ENCODE results near the gene ELL. TPM values are rescaled to one million over a fixed set of nuclear protein-coding genes. Genes with fewer than 3 reads are reported as not detected.

Gene ELL
- total and polyA plus RNA-seq, 7 donors: 6.2 to 20.2 (median 11.5) TPM

DNA sequence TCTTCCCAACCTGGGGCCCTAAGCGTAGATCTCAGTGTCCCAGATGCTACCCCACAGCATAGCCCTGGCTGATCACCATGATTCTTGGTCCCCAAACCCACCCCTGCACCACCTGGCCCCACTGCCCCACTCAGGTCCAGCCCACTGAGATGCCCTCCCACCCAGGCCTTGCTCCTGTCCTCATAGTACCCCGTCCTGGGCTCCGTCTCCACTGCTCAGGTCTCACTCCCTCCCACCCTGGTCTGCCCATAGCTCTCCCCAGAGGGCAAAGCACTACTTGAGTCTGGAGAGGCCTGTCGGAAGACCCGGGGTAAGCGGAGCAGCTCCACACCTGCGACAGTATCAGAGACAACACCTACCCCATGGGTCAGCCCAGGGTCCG, 48.2 kb downstream of the ELL start:
- Histone ChIP-seq H3K27ac (peak overlapping the region in 1 of 4 donors; percentile 52), H3K27me3 (no peaks in the 10 kb centered on the region), H3K4me3 (no peak overlapping the region), H3K9me3 (no peaks in the 10 kb centered on the region), H3K4me1 (peaks cover 0 to 57% (median 53%) of the 10 kb centered on the region in 4 donors), H3K36me3 (peaks cover 0 to 30% (median 4%) of the 10 kb centered on the region in 4 donors)
- 92 to 93% methylated on average over 8 of the region's 8 CpGs for WGBS, 2 donors
- intact Hi-C loops (cut with DNase I): no loop called here
- DNase-seq: no peak
- TF ChIP-seq, protein P1, sequence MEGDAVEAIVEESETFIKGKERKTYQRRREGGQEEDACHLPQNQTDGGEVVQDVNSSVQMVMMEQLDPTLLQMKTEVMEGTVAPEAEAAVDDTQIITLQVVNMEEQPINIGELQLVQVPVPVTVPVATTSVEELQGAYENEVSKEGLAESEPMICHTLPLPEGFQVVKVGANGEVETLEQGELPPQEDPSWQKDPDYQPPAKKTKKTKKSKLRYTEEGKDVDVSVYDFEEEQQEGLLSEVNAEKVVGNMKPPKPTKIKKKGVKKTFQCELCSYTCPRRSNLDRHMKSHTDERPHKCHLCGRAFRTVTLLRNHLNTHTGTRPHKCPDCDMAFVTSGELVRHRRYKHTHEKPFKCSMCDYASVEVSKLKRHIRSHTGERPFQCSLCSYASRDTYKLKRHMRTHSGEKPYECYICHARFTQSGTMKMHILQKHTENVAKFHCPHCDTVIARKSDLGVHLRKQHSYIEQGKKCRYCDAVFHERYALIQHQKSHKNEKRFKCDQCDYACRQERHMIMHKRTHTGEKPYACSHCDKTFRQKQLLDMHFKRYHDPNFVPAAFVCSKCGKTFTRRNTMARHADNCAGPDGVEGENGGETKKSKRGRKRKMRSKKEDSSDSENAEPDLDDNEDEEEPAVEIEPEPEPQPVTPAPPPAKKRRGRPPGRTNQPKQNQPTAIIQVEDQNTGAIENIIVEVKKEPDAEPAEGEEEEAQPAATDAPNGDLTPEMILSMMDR (IDR thresholded peaks at IDR 0.05): no peak
- TF ChIP-seq EP300 (IDR thresholded peaks at IDR 0.05) (no peak), POLR2A (IDR thresholded peaks at IDR 0.05) (no peak)

DNA sequence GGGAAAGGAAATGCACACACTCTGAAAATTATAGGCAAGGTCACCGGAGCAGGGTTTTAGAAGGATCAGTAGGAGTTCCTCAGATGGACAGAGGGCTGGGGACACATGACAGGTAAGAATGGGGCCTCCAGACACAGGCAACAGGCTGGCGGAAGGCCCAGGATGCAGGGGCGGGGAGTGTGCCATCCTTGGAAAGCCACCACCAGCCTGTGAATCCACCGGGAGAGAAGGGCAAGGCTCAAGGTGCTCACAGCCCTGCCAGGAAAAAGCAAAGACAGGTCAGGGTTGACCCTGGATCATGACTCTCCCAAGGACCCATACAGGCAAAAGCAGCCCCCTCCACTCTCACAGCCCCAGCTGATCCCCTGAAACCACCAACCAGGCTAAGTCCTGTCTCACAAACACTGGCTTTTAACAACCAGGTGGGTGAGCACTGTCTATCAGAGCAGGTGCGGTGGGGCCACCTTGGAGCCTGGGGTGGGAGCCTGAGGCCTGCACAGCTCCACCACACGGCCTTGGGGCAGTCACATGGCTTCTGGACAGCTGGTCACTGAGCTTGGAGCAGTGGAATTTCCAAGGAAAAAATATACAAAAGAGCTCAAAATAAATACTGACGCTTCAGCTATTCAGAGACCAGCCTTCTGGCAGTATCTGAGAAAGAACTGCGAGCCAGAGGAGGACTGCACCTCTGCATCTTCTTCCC, 48.7 kb downstream of the ELL start:
- intact Hi-C loops (cut with DNase I): no loop called here
- no peak for DNase-seq
- H3K27me3 ChIP-seq: no peaks in the 10 kb centered on the region
- TF ChIP-seq EP300 (IDR thresholded peaks at IDR 0.05): no peak
- TF ChIP-seq, protein P1 (IDR thresholded peaks at IDR 0.05): no peak
- TF ChIP-seq POLR2A (IDR thresholded peaks at IDR 0.05): no peak
- no peak for TF ChIP-seq POLR2AphosphoS5 (IDR thresholded peaks at IDR 0.05)
- H3K27ac ChIP-seq: peak overlapping the region in 3 of 4 donors; percentile 27 to 52 (median 33)
- no peaks in the 10 kb centered on the region for H3K9me3 ChIP-seq
- H3K4me3 ChIP-seq: no peak overlapping the region
- WGBS, 2 donors: 73 to 79% methylated on average over 8 of the region's 8 CpGs
- peaks cover 0 to 30% (median 4%) of the 10 kb centered on the region in 4 donors for H3K36me3 ChIP-seq
- H3K4me1 ChIP-seq: peaks cover 0 to 52% (median 49%) of the 10 kb centered on the region in 4 donors

DNA sequence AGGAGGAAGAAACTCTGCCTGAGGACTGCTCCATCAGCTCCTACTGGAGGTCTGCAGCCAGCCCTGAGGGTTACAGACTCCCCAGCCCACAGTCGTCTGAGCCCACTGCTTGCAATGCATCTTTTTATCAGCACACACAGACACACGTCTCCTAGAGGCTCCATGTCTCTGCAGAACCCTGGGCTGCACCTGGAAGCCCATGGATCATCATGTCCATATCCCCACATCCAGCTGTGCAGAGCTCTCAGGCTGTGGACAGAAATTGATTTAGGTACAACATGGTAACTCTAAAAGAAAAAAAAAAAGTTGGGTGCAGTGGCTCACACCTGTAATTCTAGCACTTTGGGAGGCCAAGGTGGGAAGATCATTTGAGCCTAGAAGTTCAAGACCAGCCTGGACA, 51.1 kb downstream of the ELL start:
- Histone ChIP-seq H3K4me1 (peaks cover 0 to 54% (median 52%) of the 10 kb centered on the region in 4 donors), H3K27me3 (no peaks in the 10 kb centered on the region), H3K4me3 (no peak overlapping the region), H3K27ac (no peak overlapping the region), H3K9me3 (no peaks in the 10 kb centered on the region), H3K36me3 (peaks cover 0 to 30% (median 4%) of the 10 kb centered on the region in 4 donors)
- intact Hi-C loops (cut with DNase I): no loop called here
- TF ChIP-seq, protein P1 (IDR thresholded peaks at IDR 0.05): no peak
- TF ChIP-seq POLR2A (IDR thresholded peaks at IDR 0.05) (no peak), EP300 (IDR thresholded peaks at IDR 0.05) (no peak), POLR2AphosphoS5 (IDR thresholded peaks at IDR 0.05) (no peak)
- 69 to 85% methylated on average over 2 of the region's 2 CpGs for WGBS, 2 donors
- no peak for DNase-seq

DNA sequence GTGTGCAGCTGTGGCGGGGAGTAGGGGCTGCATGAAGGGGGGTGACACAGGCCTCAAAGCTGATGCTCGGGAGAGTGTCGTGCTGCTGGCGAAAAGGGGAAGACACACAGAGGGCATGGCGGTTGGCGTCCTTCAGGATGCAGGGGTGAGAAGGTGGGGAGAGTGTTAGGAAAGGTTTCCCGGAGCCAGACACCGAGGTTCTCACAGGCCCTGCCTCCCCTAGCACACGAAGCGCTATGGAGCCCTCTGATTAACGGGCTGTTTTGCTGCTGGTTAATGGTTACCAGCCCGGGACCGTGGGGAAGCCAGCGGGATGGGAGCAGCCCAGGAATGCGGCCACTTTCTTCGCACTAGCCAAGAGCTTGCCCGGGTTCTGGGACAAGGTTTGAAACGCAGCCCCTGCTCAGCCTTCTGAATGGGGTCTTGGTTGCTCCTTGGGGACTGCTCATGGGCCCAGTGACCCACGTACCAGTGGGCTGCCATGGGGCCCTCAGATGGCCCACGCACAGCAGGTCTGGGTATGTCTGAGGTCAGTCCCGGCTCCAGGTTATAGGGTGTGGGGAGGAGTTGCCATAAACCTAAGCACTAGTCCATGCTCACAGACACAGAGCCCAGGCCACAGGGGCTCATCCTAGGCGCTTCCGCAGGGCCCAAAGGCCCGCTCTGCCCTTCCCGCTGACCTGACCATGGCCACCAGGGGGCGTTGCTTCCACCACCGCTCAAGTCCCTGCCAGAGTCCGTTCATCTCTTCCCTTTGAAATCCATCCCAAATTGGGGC, 52.6 kb downstream of the ELL start:
- H3K9me3 ChIP-seq: no peaks in the 10 kb centered on the region
- H3K36me3 ChIP-seq: peaks cover 0 to 30% (median 4%) of the 10 kb centered on the region in 4 donors
- H3K4me3 ChIP-seq: no peak overlapping the region
- H3K4me1 ChIP-seq: peaks cover 0 to 58% (median 56%) of the 10 kb centered on the region in 4 donors
- H3K27ac ChIP-seq: peak overlapping the region in 1 of 4 donors; percentile 25
- intact Hi-C loops (cut with DNase I): loop anchor here (10.0 kb wide), 1 partner anchor 186 kb away; no protein-coding TSS in a partner anchor
- peak; percentile 84 for DNase-seq
- 61 to 68% methylated on average over 28 of the region's 28 CpGs for whole genome bisulfite sequencing, 2 donors
- no peak for TF ChIP-seq POLR2AphosphoS5 (IDR thresholded peaks at IDR 0.05)
- TF ChIP-seq POLR2A (IDR thresholded peaks at IDR 0.05): no peak
- TF ChIP-seq, protein P1 (IDR thresholded peaks at IDR 0.05): peak; percentile 40 to 66 (median 60)
- no peaks in the 10 kb centered on the region for H3K27me3 ChIP-seq

Measured in sigmoid colon (tissue), 7 donors.